K562 (cell line): Measurements from ENCODE around the gene SCAPER. TPM values are rescaled to one million over a fixed set of nuclear protein-coding genes. Genes with fewer than 3 reads are reported as not detected.

Source experiments
- ATAC-seq: fragments of 200-7000 bp; cut with Tn5 transposase; 3 replicates; pipeline ENCODE4 v1.9.1; 2020; ENCODE audit warnings: moderate library complexity
- BruUV-seq: library from RNA; stranded (reverse); fragments of 400-500 nt; replicated peaks from 2 replicates; lab custom pipeline; 2021; lab: Mats Ljungman, UMichigan
- CTCF ChIA-PET: fragments of 300-600 bp; formaldehyde crosslinking; extraction: SDS; loops from one replicate; lab custom pipeline; 2021; ENCODE audit warnings: low intra/inter-chr PET ratio; lab: Yijun Ruan, JAX
- POLR2A ChIA-PET: fragments of 300-600, 350-650 bp; sonication (Branson Sonifier 250); formaldehyde crosslinking; extraction: SDS; loops from one replicate; lab custom pipeline; 2021; ENCODE audit warnings: antibody characterized with exemption, inconsistent platforms; lab: Yijun Ruan, JAX
- DNase-seq, 4 experiments: peaks; one replicate each; pipeline versions ENCODE4 v3.0.0 to v3.0.0-alpha.2; 2011 to 2018; ENCODE audit warnings: low spot score in 3 of 4, mixed read lengths in 3 of 4; ENCODE audit errors: extremely low read depth in 1 of 4
- FAIRE-seq: peaks from 2 replicates; lab custom pipeline; 2011; peaks lifted over from hg19 to GRCh38; lab: Jason Lieb, UNC
- H2AFZ ChIP-seq: 2 replicates; pipeline ENCODE4 v1.6.0; 2011; ENCODE audit warnings: low read depth, low read length, control low read depth, inconsistent platforms
- H3K27ac ChIP-seq: fragments of 200-600 bp; 3 replicates; pipeline ENCODE4 v1.8.0; 2011; ENCODE audit warnings: low read depth, mild to moderate bottlenecking, control low read depth, inconsistent platforms, low read length, moderate library complexity, mixed read lengths; ENCODE audit errors: extremely low read depth
- H3K27me3 ChIP-seq, 2 experiments: fragments of 300-600 bp in 1 of 2; 2 replicates in 1 of 2; 3 replicates in 1 of 2; pipeline versions ENCODE4 v1.6.0 to v1.8.0; 2011; ENCODE audit warnings: inconsistent platforms in 2 of 2, low read length in 2 of 2, mild to moderate bottlenecking in 1 of 2, mixed read lengths in 1 of 2, moderate library complexity in 1 of 2; ENCODE audit not compliant: control insufficient read depth in 2 of 2, insufficient read depth in 2 of 2
- H3K36me3 ChIP-seq: fragments of 300-600 bp; 3 replicates; pipeline ENCODE4 v1.8.0; 2011; ENCODE audit warnings: mild to moderate bottlenecking, low read length, inconsistent platforms; ENCODE audit not compliant: control insufficient read depth, insufficient read depth
- H3K4me1 ChIP-seq, 2 experiments: fragments of 200-600 bp in 1 of 2; replicated peaks in 1 of 2; 2 replicates in 1 of 2; 3 replicates in 1 of 2; pipeline versions ENCODE4 v1.5.1 to v1.8.0; 2011; ENCODE audit warnings: inconsistent platforms in 2 of 2, low read length in 2 of 2, mild to moderate bottlenecking in 1 of 2, mixed read lengths in 1 of 2, moderate library complexity in 1 of 2; ENCODE audit not compliant: control insufficient read depth in 2 of 2, insufficient read depth in 2 of 2
- H3K4me2 ChIP-seq: 2 replicates; pipeline ENCODE4 v1.6.1; 2011; ENCODE audit warnings: low read length, control low read depth, inconsistent platforms, mixed read lengths; ENCODE audit not compliant: insufficient read depth
- H3K4me3 ChIP-seq: fragments of 200-600 bp; sonication (generic), shearing (Covaris generic); 2 replicates; pipeline ENCODE4 v1.5.1; 2016; ENCODE audit warnings: control low read depth, inconsistent platforms
- H3K79me2 ChIP-seq: fragments of 200-600 bp; 3 replicates; pipeline ENCODE4 v1.8.0; 2011; ENCODE audit warnings: low read length, inconsistent platforms; ENCODE audit not compliant: control insufficient read depth, insufficient read depth
- H3K9ac ChIP-seq, 2 experiments: 2 replicates each; pipeline versions ENCODE4 v1.6.0 to v1.6.1; 2011; ENCODE audit warnings: low read depth in 2 of 2, low read length in 2 of 2, control low read depth in 1 of 2, inconsistent platforms in 1 of 2, mild to moderate bottlenecking in 1 of 2, mixed read lengths in 1 of 2; ENCODE audit not compliant: insufficient read depth in 1 of 2
- H3K9me1 ChIP-seq: one replicate; pipeline ENCODE4 v1.6.0; 2011; ENCODE audit warnings: inconsistent platforms, mild to moderate bottlenecking, low read length, moderate library complexity; ENCODE audit not compliant: control insufficient read depth, insufficient read depth
- H3K9me3 ChIP-seq: replicated peaks from 2 replicates; pipeline ENCODE4 v1.5.1; 2011; ENCODE audit warnings: low read depth, low read length, inconsistent platforms; ENCODE audit not compliant: control insufficient read depth, insufficient read depth
- H4K20me1 ChIP-seq: replicated peaks from 2 replicates; pipeline ENCODE4 v1.6.1; 2011; ENCODE audit warnings: low read length, inconsistent platforms, mixed read lengths; ENCODE audit not compliant: control insufficient read depth, insufficient read depth
- ATF1 ChIP-seq, 2 experiments: fragments of 450-650 bp in 1 of 2; IDR thresholded peaks; 2 replicates each; pipeline ENCODE4 v1.6.1; 2016; ENCODE audit warnings: missing compliant biosample characterization in 1 of 2, missing genetic modification characterization in 1 of 2
- CHD1 ChIP-seq: fragments of 200-600 bp; sonication (generic); IDR thresholded peaks from one replicate; pipeline ENCODE4 v1.6.1; 2012; ENCODE audit warnings: mild to moderate bottlenecking, moderate library complexity, low read length, inconsistent platforms
- CLOCK ChIP-seq: fragments of 250-450 bp; sonication (Bioruptor Pico); IDR thresholded peaks from 2 replicates; pipeline ENCODE4 v1.4.0; 2020; ENCODE audit warnings: mild to moderate bottlenecking, moderate library complexity, borderline replicate concordance
- CREBBP ChIP-seq: IDR thresholded peaks from one replicate; pipeline ENCODE4 v1.6.1; 2012; ENCODE audit warnings: low read depth, mild to moderate bottlenecking, control low read depth, inconsistent platforms, low read length
- MAX ChIP-seq: sonication (generic); formaldehyde crosslinking; IDR thresholded peaks from 2 replicates; pipeline ENCODE4 v1.9.0; 2022; ENCODE audit warnings: mild to moderate bottlenecking, missing genetic modification reagents
- MYC ChIP-seq, 2 experiments: fragments of 250-450 bp in 1 of 2; sonication (Bioruptor Pico) in 1 of 2; IDR thresholded peaks; 2 replicates each; pipeline versions ENCODE4 v1.5.1 to v1.6.1; 2012 to 2021; ENCODE audit warnings: low read depth in 2 of 2, borderline replicate concordance in 1 of 2, improper control_type of control experiment in 1 of 2, low read length in 1 of 2, mild to moderate bottlenecking in 1 of 2, moderate library complexity in 1 of 2
- RNF219 ChIP-seq: fragments of 250-450 bp; sonication (Bioruptor Pico); IDR thresholded peaks from 2 replicates; pipeline ENCODE4 v1.5.0; 2022; ENCODE audit warnings: mild to moderate bottlenecking
- SIN3A ChIP-seq, 2 experiments: fragments of 150-350 bp in 1 of 2; IDR thresholded peaks; 2 replicates each; pipeline ENCODE4 v1.6.1; 2011 to 2016; ENCODE audit warnings: borderline replicate concordance in 2 of 2, low read depth in 2 of 2, low read length in 2 of 2, mild to moderate bottlenecking in 2 of 2, moderate library complexity in 2 of 2; ENCODE audit not compliant: control insufficient read depth in 1 of 2
- ZNF324 ChIP-seq: fragments of 250-450 bp; sonication (Bioruptor Pico); IDR thresholded peaks from 2 replicates; pipeline ENCODE4 v1.4.0; 2020; ENCODE audit warnings: mild to moderate bottlenecking
- ZNF592 ChIP-seq: fragments of 450-650 bp; IDR thresholded peaks from 2 replicates; pipeline ENCODE4 v1.6.1; 2017; ENCODE audit warnings: antibody characterized with exemption, mild to moderate bottlenecking
- WGBS: fragments of 100-300 bp; shearing (Covaris generic); methylation state at CpG from one replicate; pipeline ENCODE4 v1.1.6; 2016; ENCODE audit warnings: low coverage, mixed read lengths; ENCODE audit not compliant: insufficient coverage; ENCODE audit errors: missing lambda C conversion rate; 5-methylcytosine and 5-hydroxymethylcytosine counted together
- in situ Hi-C: fragments of 300-500 bp; cut with MboI; formaldehyde crosslinking; loops from 4 replicates; pipeline ENCODE4 v1.15.0; 2018; ENCODE audit warnings: inconsistent platforms, mixed read lengths
- intact Hi-C: fragments of 100-400 bp; cut with micrococcal nuclease; formaldehyde crosslinking; loops from 2 replicates; pipeline ENCODE4 v1.14.2; 2022
- polyA plus RNA-seq, 8 experiments: library from polyadenylated mRNA; depleted of rRNA in 4 of 8; stranded (reverse) in 5 of 8; unstranded in 3 of 8; fragments of >200 nt; fragmentation: Nextera tagmentation in 2 of 8; fragmentation: Illumina TruSeq in 1 of 8; extraction: Ambion mirVana in 2 of 8; extraction: Trizol in 1 of 8; gene quantifications; 2 replicates each; pipeline versions ENCODE4 v1.2.1 to v1.2.3, GENCODE V29; 2011 to 2014; ENCODE audit warnings: inconsistent platforms in 1 of 8, missing spikeins in 1 of 8
- total RNA-seq, 7 experiments: library from RNA; depleted of rRNA in 6 of 7; stranded (reverse); fragments of >200 nt in 6 of 7; fragmentation: Illumina TruSeq in 2 of 7; extraction: Trizol in 2 of 7; gene quantifications; 2 replicates each; pipeline versions ENCODE4 v1.2.1 to v1.2.3, GENCODE V29; 2011 to 2021; ENCODE audit warnings: low replicate concordance in 1 of 7

Gene SCAPER
- total and polyA plus RNA-seq, 9 of the 15 experiments (the other 6 are each of a cell fraction or from before 2014, with no cell fraction given), result 1.3 to 5.7 (median 3.2) TPM

GRCh38 chr15:76904461-76905012, 603 bp downstream of the SCAPER start:
- DNase-seq, result peak in 2 of 4 experiments; percentile 18 to 23
- CTCF ChIA-PET, result interaction anchor here (0.6 kb wide), 1 partner anchor 204 kb away, joined by 5 read pairs; no protein-coding TSS in a partner anchor
- FAIRE-seq, result no peak
- peak; percentile 39 for ATAC-seq
- POLR2A ChIA-PET, result no interaction called here
- Histone ChIP-seq H3K27me3 (no peaks in the 10 kb centered on the region), H3K4me2 (peak overlapping the region; percentile 92), H2AFZ (peak overlapping the region; percentile 87), H4K20me1 (peaks cover 2% of the 10 kb centered on the region; the same call in 1 of the 2 replicates), H3K27ac (peak overlapping the region; percentile 80), H3K9me1 (no peaks in the 10 kb centered on the region), H3K4me1 (peaks cover 10 to 16% of the 10 kb centered on the region in 2 experiments; a peak in 4 of 5 replicates), H3K79me2 (peaks cover 3% of the 10 kb centered on the region; the same call in 1 of the 3 replicates), H3K4me3 (peak overlapping the region; percentile 84), H3K9me3 (no peaks in the 10 kb centered on the region), H3K9ac (peak overlapping the region; percentile 72 to 92), H3K36me3 (no peaks in the 10 kb centered on the region)
- BruUV-seq, result no TSS peak
- intact Hi-C loops (loop anchor here (5.0 kb wide), 1 partner anchor 118 kb away; no protein-coding TSS in a partner anchor), in situ Hi-C loops (no loop called here)
- WGBS, result 11% methylated on average over 23 of the region's 29 CpGs
- no peak for TF ChIP-seq ZNF324
- TF ChIP-seq SIN3A (IDR thresholded peaks at IDR 0.05; ENCODE audit: borderline replicate concordance in 2 of 2, control insufficient read depth in 1 of 2, low read depth in 2 of 2, low read length in 2 of 2), result 0 out of 4 replicates have a peak, but pooled peaks of 1 of the 2 experiments have one; percentile 32
- no peak for TF ChIP-seq MAX (CRISPR knock-in tag)
- no peak for TF ChIP-seq RNF219
- TF ChIP-seq CLOCK (CRISPR knock-in tag), result no peak
- no peak for TF ChIP-seq CREBBP
- TF ChIP-seq MYC (IDR thresholded peaks at IDR 0.05; ENCODE audit: low read depth, low read length), result no peak
- no peak for TF ChIP-seq MYC (CRISPR knock-in tag; IDR thresholded peaks at IDR 0.05; ENCODE audit: borderline replicate concordance, low read depth)
- no peak for TF ChIP-seq ATF1 (CRISPR knock-in tag; IDR thresholded peaks at IDR 0.05)
- no peak for TF ChIP-seq ATF1 (tag; IDR thresholded peaks at IDR 0.05)
- TF ChIP-seq CHD1, result no peak
- no peak for TF ChIP-seq ZNF592
